HEK293 (cell line): ENCODE results near the gene STT3A.

ENCODE experiments used
- CTCF ChIA-PET: fragments of 350-600 bp; formaldehyde crosslinking; extraction: SDS; loops from one replicate; lab custom pipeline; 2021; ENCODE audit warnings: antibody characterized with exemption; lab: Yijun Ruan, JAX
- POLR2A ChIA-PET: fragments of 300-600 bp; formaldehyde crosslinking; extraction: SDS; loops from one replicate; lab custom pipeline; 2020; ENCODE audit warnings: antibody characterized with exemption, inconsistent platforms; lab: Yijun Ruan, JAX
- H3K27ac ChIP-seq: fragments of 200-500 bp; sonication (Bioruptor generic); 2 replicates; pipeline ENCODE4 v1.5.1; 2014; ENCODE audit warnings: low read depth, low read length, control low read depth, inconsistent platforms; ENCODE audit errors: extremely low read depth
- H3K36me3 ChIP-seq, 2 experiments: fragments of 200-500 bp in 1 of 2; sonication (Bioruptor generic) in 1 of 2; 1 replicate in 1 of 2; 2 replicates in 1 of 2; pipeline ENCODE4 v1.5.1; 2014 to 2017; ENCODE audit warnings: inconsistent platforms in 2 of 2, low read length in 2 of 2; ENCODE audit not compliant: control insufficient read depth in 2 of 2, insufficient read depth in 1 of 2
- H3K4me1 ChIP-seq: fragments of 200-500 bp; sonication (Bioruptor generic); 2 replicates; pipeline ENCODE4 v1.5.1; 2014; ENCODE audit warnings: mild to moderate bottlenecking, low read length, inconsistent platforms; ENCODE audit not compliant: control insufficient read depth, insufficient read depth
- H3K4me3 ChIP-seq: 2 replicates; pipeline ENCODE4 v1.5.1; 2011; ENCODE audit warnings: low read depth, mild to moderate bottlenecking, control low read depth, low read length, moderate library complexity
- H3K9me3 ChIP-seq: fragments of 200-500 bp; sonication (Bioruptor generic); 2 replicates; pipeline ENCODE4 v1.5.1; 2014; ENCODE audit warnings: low read depth, low read length, inconsistent platforms; ENCODE audit not compliant: control insufficient read depth, insufficient read depth
- PATZ1 ChIP-seq: fragments of 450-650 bp; formaldehyde crosslinking; IDR thresholded peaks from 2 replicates; pipeline ENCODE4 v1.5.1; 2016; ENCODE audit warnings: missing biosample characterization, missing genetic modification characterization
- PRDM10 ChIP-seq: fragments of 450-650 bp; formaldehyde crosslinking; IDR thresholded peaks from 2 replicates; pipeline ENCODE4 v1.5.1; 2016; ENCODE audit warnings: missing biosample characterization, missing genetic modification characterization
- REPIN1 ChIP-seq: fragments of 450-650 bp; formaldehyde crosslinking; IDR thresholded peaks from 2 replicates; pipeline ENCODE4 v1.5.1; 2017; ENCODE audit warnings: missing biosample characterization, missing genetic modification characterization, low read depth
- SP2 ChIP-seq: fragments of 450-650 bp; formaldehyde crosslinking; IDR thresholded peaks from 2 replicates; pipeline ENCODE4 v1.5.1; 2016; ENCODE audit warnings: missing biosample characterization, missing genetic modification characterization
- ZBTB1 ChIP-seq: fragments of 450-650 bp; formaldehyde crosslinking; IDR thresholded peaks from 2 replicates; pipeline ENCODE4 v1.5.1; 2016; ENCODE audit warnings: missing biosample characterization, missing genetic modification characterization
- ZFP41 ChIP-seq: fragments of 450-650 bp; formaldehyde crosslinking; IDR thresholded peaks from 2 replicates; pipeline ENCODE4 v1.5.1; 2016; ENCODE audit warnings: missing biosample characterization, missing genetic modification characterization, borderline replicate concordance
- ZNF133 ChIP-seq: fragments of 450-650 bp; formaldehyde crosslinking; IDR thresholded peaks from 2 replicates; pipeline ENCODE4 v1.5.1; 2016; ENCODE audit warnings: missing biosample characterization, missing genetic modification characterization
- ZNF157 ChIP-seq: fragments of 450-650 bp; formaldehyde crosslinking; IDR thresholded peaks from 2 replicates; pipeline ENCODE4 v1.5.1; 2016; ENCODE audit warnings: missing biosample characterization, missing genetic modification characterization
- ZNF16 ChIP-seq: fragments of 450-650 bp; formaldehyde crosslinking; IDR thresholded peaks from 2 replicates; pipeline ENCODE4 v1.5.1; 2016; ENCODE audit warnings: low read depth, missing biosample characterization, missing genetic modification characterization
- ZNF223 ChIP-seq: fragments of 450-650 bp; formaldehyde crosslinking; IDR thresholded peaks from 2 replicates; pipeline ENCODE4 v1.5.1; 2016; ENCODE audit warnings: missing biosample characterization, missing genetic modification characterization
- ZNF324 ChIP-seq: fragments of 450-650 bp; formaldehyde crosslinking; IDR thresholded peaks from 2 replicates; pipeline ENCODE4 v1.5.1; 2016; ENCODE audit warnings: missing biosample characterization, missing genetic modification characterization
- ZNF366 ChIP-seq: fragments of 450-650 bp; formaldehyde crosslinking; conservative IDR thresholded peaks from 2 replicates; pipeline ENCODE4 v1.5.1; 2016; ENCODE audit warnings: missing biosample characterization, missing genetic modification characterization
- ZNF391 ChIP-seq: fragments of 450-650 bp; formaldehyde crosslinking; IDR thresholded peaks from 2 replicates; pipeline ENCODE4 v1.5.1; 2016; ENCODE audit warnings: low read depth, missing biosample characterization, missing genetic modification characterization, borderline replicate concordance
- ZNF426 ChIP-seq: fragments of 450-650 bp; formaldehyde crosslinking; IDR thresholded peaks from 2 replicates; pipeline ENCODE4 v1.5.1; 2017; ENCODE audit warnings: missing biosample characterization, missing genetic modification characterization, mild to moderate bottlenecking, inconsistent platforms, moderate library complexity
- ZNF510 ChIP-seq: fragments of 450-650 bp; formaldehyde crosslinking; IDR thresholded peaks from 2 replicates; pipeline ENCODE4 v1.5.1; 2018; ENCODE audit warnings: mild to moderate bottlenecking, missing genetic modification characterization, missing biosample characterization; ENCODE audit not compliant: insufficient replicate concordance
- ZNF658 ChIP-seq: fragments of 450-650 bp; formaldehyde crosslinking; IDR thresholded peaks from 2 replicates; pipeline ENCODE4; 2016; ENCODE audit warnings: missing biosample characterization, missing genetic modification characterization
- ZSCAN5A ChIP-seq: fragments of 450-650 bp; formaldehyde crosslinking; IDR thresholded peaks from 2 replicates; pipeline ENCODE4 v1.5.1; 2016; ENCODE audit warnings: missing biosample characterization, missing genetic modification characterization
- TF ChIP-seq, protein P1 (sequence below): fragments of 450-650 bp; formaldehyde crosslinking; IDR thresholded peaks from 2 replicates; pipeline ENCODE4 v1.5.1; 2016; ENCODE audit warnings: missing biosample characterization, missing genetic modification characterization
- TF ChIP-seq, protein P2 (sequence below): fragments of 450-650 bp; formaldehyde crosslinking; IDR thresholded peaks from 2 replicates; pipeline ENCODE4 v1.5.1; 2016; ENCODE audit warnings: missing biosample characterization, missing genetic modification characterization

The STT3A gene

GRCh38 chr11:125624756-125625213 lies 32.1 kb downstream of the STT3A start, which contains the start of gene CHEK1:
TSS of gene CHEK1 (plus strand) at chr11:125625163. CDS start at chr11:125626769, 1,606 bp downstream.
- TF ChIP-seq ZNF658 (tag by site-specific recombination), result no peak
- no peak for TF ChIP-seq ZNF16
- no peak for TF ChIP-seq ZNF223 (tag by site-specific recombination)
- TF ChIP-seq ZNF366 (tag by site-specific recombination), result no peak
- no peak for TF ChIP-seq ZSCAN5A
- TF ChIP-seq ZNF426 (tag by site-specific recombination), result no peak
- no peak for TF ChIP-seq PRDM10
- TF ChIP-seq ZFP41 (tag by site-specific recombination), result no peak
- no peak for TF ChIP-seq ZNF157 (tag by site-specific recombination)
- no peak for TF ChIP-seq ZNF324 (tag by site-specific recombination)
- no peak for TF ChIP-seq REPIN1 (tag by site-specific recombination)
- TF ChIP-seq ZNF391 (tag by site-specific recombination), result no peak
- TF ChIP-seq ZBTB1, result no peak
- TF ChIP-seq, protein P1, sequence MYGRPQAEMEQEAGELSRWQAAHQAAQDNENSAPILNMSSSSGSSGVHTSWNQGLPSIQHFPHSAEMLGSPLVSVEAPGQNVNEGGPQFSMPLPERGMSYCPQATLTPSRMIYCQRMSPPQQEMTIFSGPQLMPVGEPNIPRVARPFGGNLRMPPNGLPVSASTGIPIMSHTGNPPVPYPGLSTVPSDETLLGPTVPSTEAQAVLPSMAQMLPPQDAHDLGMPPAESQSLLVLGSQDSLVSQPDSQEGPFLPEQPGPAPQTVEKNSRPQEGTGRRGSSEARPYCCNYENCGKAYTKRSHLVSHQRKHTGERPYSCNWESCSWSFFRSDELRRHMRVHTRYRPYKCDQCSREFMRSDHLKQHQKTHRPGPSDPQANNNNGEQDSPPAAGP (tag by site-specific recombination), result no peak
- TF ChIP-seq PATZ1 (tag by site-specific recombination), result no peak
- TF ChIP-seq, protein P2, sequence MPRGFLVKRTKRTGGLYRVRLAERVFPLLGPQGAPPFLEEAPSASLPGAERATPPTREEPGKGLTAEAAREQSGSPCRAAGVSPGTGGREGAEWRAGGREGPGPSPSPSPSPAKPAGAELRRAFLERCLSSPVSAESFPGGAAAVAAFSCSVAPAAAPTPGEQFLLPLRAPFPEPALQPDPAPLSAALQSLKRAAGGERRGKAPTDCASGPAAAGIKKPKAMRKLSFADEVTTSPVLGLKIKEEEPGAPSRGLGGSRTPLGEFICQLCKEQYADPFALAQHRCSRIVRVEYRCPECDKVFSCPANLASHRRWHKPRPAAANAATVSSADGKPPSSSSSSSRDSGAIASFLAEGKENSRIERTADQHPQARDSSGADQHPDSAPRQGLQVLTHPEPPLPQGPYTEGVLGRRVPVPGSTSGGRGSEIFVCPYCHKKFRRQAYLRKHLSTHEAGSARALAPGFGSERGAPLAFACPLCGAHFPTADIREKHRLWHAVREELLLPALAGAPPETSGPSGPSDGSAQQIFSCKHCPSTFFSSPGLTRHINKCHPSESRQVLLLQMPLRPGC (tag by site-specific recombination), result no peak
- TF ChIP-seq ZNF510, result no peak
- no peak for TF ChIP-seq ZNF133 (tag by site-specific recombination)
- TF ChIP-seq SP2 (tag by site-specific recombination), result no peak
- H3K4me3 ChIP-seq, result peak within 1 kb of the TSS; percentile 74
- H3K27ac ChIP-seq, result peak within 1 kb of the TSS; percentile 94
- peaks cover 9 to 41% of the 10 kb centered on the region in 2 experiments for H3K36me3 ChIP-seq
- no peaks in the 10 kb centered on the region; the same call in 1 of the 2 replicates for H3K4me1 ChIP-seq
- ChIA-PET CTCF (interaction anchor here (1.1 kb wide), 1 partner anchor 1984 kb away, joined by 3 read pairs; no protein-coding TSS in a partner anchor), POLR2A (interaction anchor here (1.2 to 3.2 kb wide), 4 partner anchors 27 to 671 kb away, joined by 5 to 24 read pairs (median 7); partner anchors contain the start of genes CCDC15, HYLS1 and STT3A)
- no peaks in the 10 kb centered on the region for H3K9me3 ChIP-seq
